Measurements from ENCODE around the gene FAM89A.

Gene FAM89A

DNA sequence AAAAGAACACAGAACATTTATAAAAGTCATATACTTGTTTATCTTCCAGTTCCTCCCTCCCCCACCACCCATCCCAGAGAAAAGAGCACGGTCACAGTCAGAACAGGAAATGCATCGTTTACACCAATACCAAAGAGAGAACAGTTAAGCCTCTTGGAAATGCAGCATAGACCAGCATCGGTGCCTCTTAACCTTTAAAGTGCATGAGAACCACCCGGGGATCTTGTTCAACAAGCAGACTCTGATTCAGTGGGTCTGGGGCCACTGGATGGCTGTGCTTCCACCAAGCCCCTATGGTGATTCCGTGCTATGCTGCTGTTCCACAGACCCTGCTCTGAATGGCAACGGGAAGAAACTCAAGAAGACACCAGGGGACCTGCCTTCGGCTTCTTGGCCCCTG is 19.2 kb downstream of the FAM89A start:
- TF ChIP-seq FOXP2 (optimal IDR thresholded peaks at IDR 0.05; ENCODE audit: borderline replicate concordance, extremely low read depth, extremely low read length, insufficient read depth) (no peak), POLR2AphosphoS5 (IDR thresholded peaks at IDR 0.05; ENCODE audit: low read depth, low read length) (no peak), TAF1 (IDR thresholded peaks at IDR 0.05; ENCODE audit: borderline replicate concordance, insufficient read depth, low read length) (no peak), SIN3A (IDR thresholded peaks at IDR 0.05; ENCODE audit: borderline replicate concordance, insufficient read depth, low read length) (no peak)

DNA sequence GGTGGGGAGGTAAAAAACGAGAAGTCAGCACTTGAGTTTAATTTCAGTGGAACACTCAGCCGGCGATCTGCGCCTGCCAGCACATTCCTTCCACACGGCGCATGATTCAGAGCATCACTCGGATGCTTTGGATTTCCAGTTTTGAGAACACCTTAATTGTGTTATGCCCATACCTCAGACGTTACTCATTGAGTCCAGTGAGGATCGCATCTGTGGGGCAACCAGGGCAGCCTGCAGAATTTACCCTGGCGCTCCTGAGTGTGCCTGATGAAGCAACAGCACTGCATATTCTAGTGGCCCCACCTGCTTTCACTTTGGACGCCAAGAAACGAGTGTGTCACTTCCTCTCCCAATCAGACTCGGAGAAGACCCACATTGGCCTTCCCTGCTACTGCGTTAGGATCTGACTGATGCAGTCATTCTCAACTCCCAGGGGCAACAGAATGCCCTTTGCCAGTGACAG is 19.9 kb downstream of the FAM89A start:
- TF ChIP-seq TAF1 (IDR thresholded peaks at IDR 0.05; ENCODE audit: borderline replicate concordance, insufficient read depth, low read length): no peak
- TF ChIP-seq, protein P1, sequence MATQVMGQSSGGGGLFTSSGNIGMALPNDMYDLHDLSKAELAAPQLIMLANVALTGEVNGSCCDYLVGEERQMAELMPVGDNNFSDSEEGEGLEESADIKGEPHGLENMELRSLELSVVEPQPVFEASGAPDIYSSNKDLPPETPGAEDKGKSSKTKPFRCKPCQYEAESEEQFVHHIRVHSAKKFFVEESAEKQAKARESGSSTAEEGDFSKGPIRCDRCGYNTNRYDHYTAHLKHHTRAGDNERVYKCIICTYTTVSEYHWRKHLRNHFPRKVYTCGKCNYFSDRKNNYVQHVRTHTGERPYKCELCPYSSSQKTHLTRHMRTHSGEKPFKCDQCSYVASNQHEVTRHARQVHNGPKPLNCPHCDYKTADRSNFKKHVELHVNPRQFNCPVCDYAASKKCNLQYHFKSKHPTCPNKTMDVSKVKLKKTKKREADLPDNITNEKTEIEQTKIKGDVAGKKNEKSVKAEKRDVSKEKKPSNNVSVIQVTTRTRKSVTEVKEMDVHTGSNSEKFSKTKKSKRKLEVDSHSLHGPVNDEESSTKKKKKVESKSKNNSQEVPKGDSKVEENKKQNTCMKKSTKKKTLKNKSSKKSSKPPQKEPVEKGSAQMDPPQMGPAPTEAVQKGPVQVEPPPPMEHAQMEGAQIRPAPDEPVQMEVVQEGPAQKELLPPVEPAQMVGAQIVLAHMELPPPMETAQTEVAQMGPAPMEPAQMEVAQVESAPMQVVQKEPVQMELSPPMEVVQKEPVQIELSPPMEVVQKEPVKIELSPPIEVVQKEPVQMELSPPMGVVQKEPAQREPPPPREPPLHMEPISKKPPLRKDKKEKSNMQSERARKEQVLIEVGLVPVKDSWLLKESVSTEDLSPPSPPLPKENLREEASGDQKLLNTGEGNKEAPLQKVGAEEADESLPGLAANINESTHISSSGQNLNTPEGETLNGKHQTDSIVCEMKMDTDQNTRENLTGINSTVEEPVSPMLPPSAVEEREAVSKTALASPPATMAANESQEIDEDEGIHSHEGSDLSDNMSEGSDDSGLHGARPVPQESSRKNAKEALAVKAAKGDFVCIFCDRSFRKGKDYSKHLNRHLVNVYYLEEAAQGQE (IDR thresholded peaks at IDR 0.05; ENCODE audit: insufficient read depth in 1 of 2, low read depth in 2 of 2, low read length in 2 of 2): no peak
- no peak for TF ChIP-seq FOXP2 (optimal IDR thresholded peaks at IDR 0.05; ENCODE audit: borderline replicate concordance, extremely low read depth, extremely low read length, insufficient read depth)
- TF ChIP-seq POLR2AphosphoS5 (IDR thresholded peaks at IDR 0.05; ENCODE audit: low read depth, low read length): no peak
- no peak for TF ChIP-seq SIN3A (IDR thresholded peaks at IDR 0.05; ENCODE audit: borderline replicate concordance, insufficient read depth, low read length)

DNA sequence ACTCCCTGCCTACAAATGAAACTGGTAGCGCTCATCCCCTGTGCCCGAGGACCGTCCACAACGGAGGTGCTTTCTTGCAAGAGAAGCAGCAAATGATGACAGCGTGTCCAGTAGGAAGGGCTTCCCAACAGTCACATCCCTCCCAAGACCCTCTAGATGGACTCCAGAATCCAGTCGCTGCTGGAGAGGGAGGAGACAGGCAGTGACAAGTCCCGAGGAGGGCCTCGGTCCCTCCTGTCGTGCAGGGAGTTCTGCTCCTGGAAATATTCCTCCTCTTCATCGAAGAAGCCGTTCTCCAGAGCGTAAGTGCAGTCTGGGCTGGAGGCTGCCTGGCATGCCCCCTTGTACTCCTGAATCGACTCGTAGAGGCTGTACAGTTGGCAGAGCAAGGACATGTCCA is 20.3 kb downstream of the FAM89A start:
- TF ChIP-seq, protein P1 (IDR thresholded peaks at IDR 0.05; ENCODE audit: insufficient read depth in 1 of 2, low read depth in 2 of 2, low read length in 2 of 2): no peak
- TF ChIP-seq FOXP2 (optimal IDR thresholded peaks at IDR 0.05; ENCODE audit: borderline replicate concordance, extremely low read depth, extremely low read length, insufficient read depth): no peak

DNA sequence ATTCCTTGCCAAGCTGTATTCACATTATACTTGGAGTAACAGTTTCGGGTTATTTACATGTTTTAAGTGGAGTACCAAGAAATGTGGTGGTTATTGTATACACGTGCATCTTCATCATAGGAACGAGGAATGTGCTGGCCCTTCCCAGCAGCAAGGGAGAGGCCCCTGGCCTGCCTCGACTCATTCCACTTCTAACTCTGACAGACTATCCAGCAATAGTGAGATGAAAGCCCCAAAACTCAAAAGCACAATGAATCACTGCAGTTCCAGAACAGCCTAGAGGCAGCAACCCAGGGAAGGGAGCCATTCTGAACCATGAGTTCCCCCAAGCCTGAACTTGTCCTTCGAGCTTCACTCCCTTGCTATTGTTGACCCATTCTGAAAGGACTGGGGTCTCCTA is 23.1 kb downstream of the FAM89A start:
- TF ChIP-seq FOXP2 (optimal IDR thresholded peaks at IDR 0.05; ENCODE audit: borderline replicate concordance, extremely low read depth, extremely low read length, insufficient read depth): no peak

DNA sequence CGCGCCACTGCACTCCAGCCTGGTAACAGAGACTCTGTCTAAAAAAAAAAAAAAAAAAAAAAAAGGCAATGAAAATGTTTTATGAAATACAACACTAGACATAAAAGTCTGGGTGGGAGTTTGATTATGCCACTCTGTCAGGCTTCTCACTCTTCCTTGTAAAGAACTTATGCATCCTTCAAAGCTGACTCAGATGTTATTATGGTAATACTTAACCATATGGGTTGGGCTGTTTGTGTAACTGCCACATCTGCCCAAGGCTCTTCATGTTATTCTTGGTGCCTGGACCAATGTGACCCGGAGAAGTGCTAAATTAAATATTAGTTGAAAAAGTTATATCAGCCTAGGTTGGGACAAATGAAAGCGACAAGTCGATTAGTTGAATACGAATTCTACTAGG is 23.8 kb downstream of the FAM89A start:
- no peak for TF ChIP-seq FOXP2 (optimal IDR thresholded peaks at IDR 0.05; ENCODE audit: borderline replicate concordance, extremely low read depth, extremely low read length, insufficient read depth)
- no peak for TF ChIP-seq SIN3A (IDR thresholded peaks at IDR 0.05; ENCODE audit: borderline replicate concordance, insufficient read depth, low read length)
- TF ChIP-seq, protein P1 (IDR thresholded peaks at IDR 0.05; ENCODE audit: insufficient read depth in 1 of 2, low read depth in 2 of 2, low read length in 2 of 2): no peak
- no peak for TF ChIP-seq POLR2AphosphoS5 (IDR thresholded peaks at IDR 0.05; ENCODE audit: low read depth, low read length)
- TF ChIP-seq TAF1 (IDR thresholded peaks at IDR 0.05; ENCODE audit: borderline replicate concordance, insufficient read depth, low read length): no peak

DNA sequence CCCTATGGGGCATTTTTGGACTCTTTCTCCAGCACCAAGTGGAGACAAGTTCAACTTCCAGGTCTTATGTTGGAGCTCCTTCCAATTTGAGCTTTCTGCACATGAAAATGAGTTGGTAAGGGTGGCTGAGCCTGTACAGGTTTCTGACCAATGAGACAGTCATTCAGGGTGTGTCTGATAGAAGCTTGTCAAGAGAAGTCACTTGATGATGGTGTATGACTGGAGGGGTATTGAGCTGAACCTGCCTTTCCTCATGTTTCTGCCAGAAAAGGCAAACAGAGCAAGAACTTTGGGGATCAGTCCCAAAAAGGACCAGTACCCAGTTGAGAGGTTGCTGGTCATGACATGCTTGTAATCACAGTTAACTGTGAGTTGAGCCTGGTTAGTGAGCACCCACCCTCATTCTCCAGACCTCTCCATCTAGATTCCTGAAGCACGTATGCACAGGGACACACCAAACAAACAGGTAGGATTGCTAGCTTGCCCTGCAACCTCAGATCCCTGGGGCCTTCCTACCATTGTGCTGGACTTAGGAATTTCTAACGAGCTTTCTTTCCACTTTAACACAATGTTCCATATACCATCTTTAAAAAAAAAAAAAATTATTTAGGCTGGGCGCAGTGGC is 26.6 kb downstream of the FAM89A start:
- no peak for TF ChIP-seq FOXP2 (optimal IDR thresholded peaks at IDR 0.05; ENCODE audit: borderline replicate concordance, extremely low read depth, extremely low read length, insufficient read depth)
- no peak for TF ChIP-seq SIN3A (IDR thresholded peaks at IDR 0.05; ENCODE audit: borderline replicate concordance, insufficient read depth, low read length)
- no peak for TF ChIP-seq TAF1 (IDR thresholded peaks at IDR 0.05; ENCODE audit: borderline replicate concordance, insufficient read depth, low read length)
- TF ChIP-seq, protein P1 (IDR thresholded peaks at IDR 0.05; ENCODE audit: insufficient read depth in 1 of 2, low read depth in 2 of 2, low read length in 2 of 2): no peak
- no peak for TF ChIP-seq POLR2AphosphoS5 (IDR thresholded peaks at IDR 0.05; ENCODE audit: low read depth, low read length)

Data from PFSK-1 (cell line).